CD4-positive, alpha-beta T cell (primary cell): ENCODE measurements around the gene ENTPD5. TPM values are rescaled to one million over a fixed set of nuclear protein-coding genes. Genes with fewer than 3 reads are reported as not detected.

ENCODE experiments used
- ATAC-seq: fragments of 200-7000 bp; cut with Tn5 transposase; one replicate; pipeline ENCODE4 v1.10.0; 2022; ENCODE audit warnings: mild to moderate bottlenecking; ENCODE audit not compliant: poor library complexity
- CTCF ChIA-PET: fragments of 350-600 bp; sonication (Branson Sonifier 250); formaldehyde crosslinking; loops from one replicate; lab custom pipeline; 2021; ENCODE audit warnings: antibody characterized with exemption, inconsistent platforms; lab: Charles Lee
- POLR2A ChIA-PET: fragments of 350-600 bp; sonication (Branson Sonifier 250); formaldehyde crosslinking; loops from one replicate; lab custom pipeline; 2021; ENCODE audit warnings: antibody characterized with exemption, inconsistent platforms; lab: Charles Lee
- DNase-seq, 14 experiments: peaks; one replicate each; pipeline ENCODE4 v3.0.0-alpha.2; 2013 to 2020; ENCODE audit warnings: mixed read lengths in 2 of 14
- H3K27ac ChIP-seq, 2 donors: one replicate each; pipeline versions ENCODE4 v1.5.1 to v1.7.0; 2013; ENCODE audit warnings: low read length in 2 of 2, low read depth in 1 of 2, mild to moderate bottlenecking in 1 of 2
- H3K27me3 ChIP-seq, 2 experiments: 1 replicate in 1 of 2; 2 replicates in 1 of 2; pipeline versions ENCODE4 v1.6.1 to v1.7.0; 2013; ENCODE audit warnings: low read length in 2 of 2, control low read depth in 1 of 2, mild to moderate bottlenecking in 1 of 2, moderate library complexity in 1 of 2; ENCODE audit not compliant: insufficient read depth in 2 of 2, control insufficient read depth in 1 of 2
- H3K36me3 ChIP-seq: one replicate; pipeline ENCODE4 v1.6.1; 2013; ENCODE audit warnings: low read length, control low read depth; ENCODE audit not compliant: insufficient read depth
- H3K4me1 ChIP-seq: one replicate; pipeline ENCODE4 v1.6.1; 2013; ENCODE audit warnings: low read length, control low read depth; ENCODE audit not compliant: insufficient read depth
- H3K4me3 ChIP-seq: one replicate; pipeline ENCODE4 v1.5.1; 2013; ENCODE audit warnings: mild to moderate bottlenecking, low read length, moderate library complexity
- H3K9me3 ChIP-seq, 2 experiments: 1 replicate in 1 of 2; 2 replicates in 1 of 2; pipeline versions ENCODE4 v1.6.1 to v1.7.0; 2013; ENCODE audit warnings: low read length in 2 of 2, mild to moderate bottlenecking in 2 of 2, control low read depth in 1 of 2, moderate library complexity in 1 of 2; ENCODE audit not compliant: control insufficient read depth in 1 of 2, insufficient read depth in 1 of 2
- H3K27ac Mint-ChIP-seq: one replicate; pipeline ENCODE4 v1.8.0; 2020; ENCODE audit warnings: mixed read lengths
- H3K27me3 Mint-ChIP-seq: one replicate; pipeline ENCODE4 v1.8.0; 2021; ENCODE audit warnings: mixed read lengths
- H3K36me3 Mint-ChIP-seq: one replicate; pipeline ENCODE4 v1.8.0; 2021; ENCODE audit warnings: low read depth, mixed read lengths
- H3K4me1 Mint-ChIP-seq: one replicate; pipeline ENCODE4 v1.8.0; 2021; ENCODE audit warnings: low read depth, mixed read lengths
- H3K4me3 Mint-ChIP-seq: one replicate; pipeline ENCODE4 v1.8.0; 2020; ENCODE audit warnings: mild to moderate bottlenecking, mixed read lengths
- H3K9me3 Mint-ChIP-seq: one replicate; pipeline ENCODE4 v1.8.0; 2020; ENCODE audit warnings: mixed read lengths
- CTCF ChIP-seq: fragments of 200-600 bp; IDR thresholded peaks from one replicate; pipeline ENCODE4 v1.8.0; 2022; ENCODE audit warnings: antibody characterized with exemption, mild to moderate bottlenecking
- intact Hi-C, 2 experiments: fragments of 100-400 bp; cut with DNase I in 1 of 2; cut with micrococcal nuclease in 1 of 2; formaldehyde crosslinking; loops; one replicate each; pipeline versions ENCODE4 v1.15.1 to v1.9.0; 2023 to 2025; cut with DNase I, micrococcal nuclease
- total RNA-seq, 174 experiments: library from RNA in 2 of 174; stranded (reverse) in 2 of 174; gene quantifications; one replicate each; pipeline ENCODE4 v1.2.3 and lab custom pipeline; 2021 to 2026

Gene ENTPD5
- total RNA-seq, 2 experiments from 2014 or later = 5.5 to 7.1 TPM

DNA sequence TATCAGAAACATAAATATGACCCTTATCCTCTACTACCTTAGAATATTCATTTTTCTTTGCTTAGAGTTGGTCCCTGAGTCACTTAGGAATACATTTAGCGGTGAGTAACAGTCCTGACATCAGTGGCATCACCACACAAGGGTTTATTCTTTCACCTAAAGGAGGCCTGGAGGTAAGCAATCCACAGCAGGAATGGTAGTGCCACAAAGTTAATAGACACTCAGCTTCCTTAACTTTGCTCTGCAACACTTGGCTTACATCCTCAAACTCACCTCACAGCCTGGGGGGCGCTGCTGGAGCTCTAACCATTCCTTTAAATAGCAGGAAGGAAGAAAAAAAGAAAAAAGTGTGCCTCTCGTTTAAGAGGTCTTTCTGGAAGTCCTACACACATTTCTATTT is 29.2 kb upstream of the ENTPD5 start:
- ATAC-seq = no peak
- H3K9me3 ChIP-seq = no peaks in the 10 kb centered on the region
- Mint-ChIP-seq H3K4me3 (no peak overlapping the region), H3K9me3 (no peaks in the 10 kb centered on the region), H3K27me3 (no peaks in the 10 kb centered on the region), H3K36me3 (no peaks in the 10 kb centered on the region), H3K4me1 (no peaks in the 10 kb centered on the region), H3K27ac (no peak overlapping the region)
- no peaks in the 10 kb centered on the region for H3K27me3 ChIP-seq
- H3K27ac ChIP-seq = no peak overlapping the region
- H3K4me1 ChIP-seq = no peaks in the 10 kb centered on the region
- ChIA-PET POLR2A (interaction anchor here (0.6 kb wide), 1 partner anchor 19 kb away, joined by 4 read pairs; no protein-coding TSS in a partner anchor), CTCF (no interaction called here)
- TF ChIP-seq CTCF = no peak
- intact Hi-C loops = no loop called here
- H3K36me3 ChIP-seq = no peaks in the 10 kb centered on the region
- DNase-seq = no peak
- no peak overlapping the region for H3K4me3 ChIP-seq

- Histone ChIP-seq H3K36me3 (no peaks in the 10 kb centered on the region), H3K27me3 (no peaks in the 10 kb centered on the region), H3K4me1 (no peaks in the 10 kb centered on the region), H3K9me3 (no peaks in the 10 kb centered on the region), H3K4me3 (no peak overlapping the region), H3K27ac (no peak overlapping the region)
- DNase-seq = no peak
- POLR2A ChIA-PET = no interaction called here
- no peak for TF ChIP-seq CTCF
- Mint-ChIP-seq H3K4me3 (no peak overlapping the region), H3K36me3 (no peaks in the 10 kb centered on the region), H3K27me3 (no peaks in the 10 kb centered on the region), H3K27ac (no peak overlapping the region), H3K9me3 (no peaks in the 10 kb centered on the region), H3K4me1 (no peaks in the 10 kb centered on the region)
- CTCF ChIA-PET = no interaction called here
- ATAC-seq = no peak
- intact Hi-C loops = no loop called here
Observed at GRCh38 chr14:74045522-74045921, 26.4 kb upstream of the ENTPD5 start.

- Histone ChIP-seq H3K4me3 (no peak overlapping the region), H3K36me3 (no peaks in the 10 kb centered on the region), H3K9me3 (no peaks in the 10 kb centered on the region), H3K4me1 (no peaks in the 10 kb centered on the region), H3K27ac (no peak overlapping the region), H3K27me3 (no peaks in the 10 kb centered on the region)
- Mint-ChIP-seq H3K9me3 (no peaks in the 10 kb centered on the region), H3K4me1 (no peaks in the 10 kb centered on the region), H3K27ac (no peak overlapping the region), H3K4me3 (no peak overlapping the region), H3K36me3 (no peaks in the 10 kb centered on the region), H3K27me3 (no peaks in the 10 kb centered on the region)
- TF ChIP-seq CTCF = no peak
- ATAC-seq (no peak), DNase-seq (no peak)
- ChIA-PET POLR2A (no interaction called here), CTCF (no interaction called here)
- intact Hi-C loops = no loop called here
Observed at GRCh38 chr14:74042296-74042695, 23.2 kb upstream of the ENTPD5 start.
